GM18502 (cell line): ENCODE results near the gene TDRD5.
"Not testable (repeated sequence)": the region's sequence is repeated elsewhere in the genome, so short reads cannot be mapped to it uniquely, and the experiment has no call there.

Experiments used
- ATAC-seq: cut with Tn5 transposase; IDR thresholded peaks from one replicate; pipeline ENCODE4 v1.9.1; 2021; ENCODE audit warnings: mild to moderate bottlenecking; ENCODE audit not compliant: unreplicated experiment, poor library complexity

Gene TDRD5

GRCh38 chr1:179591253-179591591 is 410 bp upstream of the TDRD5 start:
- no peak for ATAC-seq

GRCh38 chr1:179598631-179599030 is 7.0 kb downstream of the TDRD5 start:
- peak; percentile 44 for ATAC-seq

DNA sequence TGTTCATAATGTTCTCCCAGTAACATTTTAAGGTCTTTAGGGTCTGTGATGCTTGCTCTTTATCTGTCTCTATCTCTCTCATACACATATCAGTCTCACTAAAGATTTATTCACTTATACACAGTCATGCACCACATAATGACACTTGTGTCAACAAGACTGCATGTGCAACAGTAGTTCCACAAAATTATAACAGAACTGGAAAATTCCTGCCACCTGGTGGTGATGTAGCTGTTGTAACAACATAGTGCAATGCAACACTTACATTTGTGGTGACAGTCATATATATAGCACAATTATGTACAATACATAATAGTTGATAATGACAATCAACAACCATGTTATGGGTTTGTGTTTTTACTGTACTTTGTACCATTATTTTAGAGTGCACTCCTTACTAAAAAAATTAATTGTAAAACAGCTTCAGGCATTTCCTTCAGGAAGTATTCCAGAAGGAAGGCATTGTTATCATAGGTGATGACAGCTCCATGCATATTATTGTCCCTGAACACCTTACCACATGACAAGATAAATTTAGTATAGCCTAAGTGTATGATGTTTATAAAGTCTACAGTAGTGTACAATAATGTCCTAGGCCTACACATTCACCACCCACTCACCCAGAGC is 8.1 kb downstream of the TDRD5 start:
- ATAC-seq = no peak

DNA sequence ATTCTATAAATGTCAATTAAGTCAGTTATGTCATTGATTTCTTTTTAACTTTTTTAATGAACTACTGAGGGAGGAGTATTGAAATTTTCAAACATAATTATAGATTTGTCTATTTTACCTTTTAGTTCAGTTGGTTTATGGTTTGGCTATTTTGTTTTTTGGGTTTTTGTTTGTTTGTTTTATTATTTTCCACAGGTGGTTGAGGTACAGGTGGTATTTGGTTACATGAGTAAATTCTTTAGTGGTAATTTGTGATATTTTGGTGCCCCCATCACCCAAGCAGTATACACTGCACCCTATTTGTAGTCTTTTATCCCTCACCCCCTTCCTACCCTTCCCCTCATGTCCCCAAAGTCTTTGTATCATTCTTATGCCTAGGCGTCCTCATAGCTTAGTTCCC is 9.5 kb downstream of the TDRD5 start:
- ATAC-seq = no peak

GRCh38 chr1:179612361-179612760 is 20.7 kb downstream of the TDRD5 start:
- no peak for ATAC-seq

DNA sequence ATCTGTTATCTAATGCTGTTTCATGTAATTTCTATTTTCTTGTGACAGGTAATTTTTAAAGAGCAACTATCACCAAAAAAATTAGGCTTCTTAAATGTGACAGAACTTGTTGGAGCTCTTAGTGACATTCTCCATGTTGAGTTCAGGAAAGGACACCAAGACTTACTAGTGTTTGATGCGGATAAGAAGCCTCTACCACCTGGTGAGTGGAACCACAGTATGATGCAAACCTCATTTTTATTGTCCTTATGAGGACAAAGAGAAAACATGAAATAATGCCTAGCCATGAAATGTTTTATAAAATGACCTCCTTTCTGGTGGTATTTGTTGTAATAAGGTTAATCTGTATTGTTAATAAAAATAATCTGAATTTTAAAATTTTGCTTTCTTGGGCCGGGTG is 39.1 kb downstream of the TDRD5 start:
- no peak for ATAC-seq

DNA sequence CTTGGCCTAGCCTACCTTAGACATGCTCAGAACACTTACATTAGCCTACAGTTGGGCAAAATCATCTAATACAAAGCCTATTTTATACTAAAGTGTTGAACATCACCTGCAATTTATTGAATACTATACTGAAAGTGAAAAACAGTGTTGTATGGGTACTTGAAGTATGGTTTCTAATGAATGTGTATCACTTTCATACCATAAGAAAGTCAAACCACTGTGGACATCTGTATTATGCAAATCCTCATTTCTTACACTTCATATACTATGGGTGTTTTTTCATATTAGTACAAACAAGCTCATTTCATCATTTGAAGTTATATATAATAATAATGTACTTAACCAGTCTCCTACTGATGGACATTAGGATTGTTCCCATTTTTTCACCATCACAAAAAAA is 41.2 kb downstream of the TDRD5 start:
- ATAC-seq = peak; percentile 76

DNA sequence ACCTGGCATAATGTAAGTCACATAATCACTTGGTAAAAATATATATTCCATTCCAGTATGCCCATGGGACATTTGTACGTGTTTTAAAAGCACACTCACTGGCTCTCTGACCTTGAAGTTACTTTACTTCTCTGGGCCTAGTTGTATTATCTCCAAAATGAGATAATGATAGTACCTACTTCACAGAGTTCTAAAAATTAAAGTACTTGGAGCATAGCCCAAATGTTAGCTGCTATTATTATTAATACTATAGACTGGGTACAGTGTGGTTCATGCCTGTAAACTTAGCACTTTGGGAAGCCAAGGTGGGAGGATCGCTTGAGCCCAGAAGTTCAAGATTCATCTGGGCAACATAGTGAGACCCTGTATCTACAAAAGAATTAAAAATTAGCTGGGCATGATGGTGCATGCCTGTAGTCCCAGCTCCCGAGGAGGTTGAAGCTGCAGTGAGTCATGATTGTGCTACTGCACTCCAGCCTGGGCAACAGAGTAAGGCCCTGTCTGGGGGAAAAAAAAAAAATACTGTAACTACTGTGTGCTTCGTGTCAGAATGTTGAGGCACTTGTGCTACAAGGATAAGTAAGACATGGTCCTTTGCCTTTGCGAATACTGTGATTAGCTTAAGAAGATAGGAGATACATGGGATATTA is 45.7 kb downstream of the TDRD5 start:
- ATAC-seq = no peak

- ATAC-seq = no peak
These were observed 69.4 kb downstream of the TDRD5 start for GRCh38 chr1:179661018-179661417.

GRCh38 chr1:179663810-179664209 is 72.2 kb downstream of the TDRD5 start:
- ATAC-seq = no peak

DNA sequence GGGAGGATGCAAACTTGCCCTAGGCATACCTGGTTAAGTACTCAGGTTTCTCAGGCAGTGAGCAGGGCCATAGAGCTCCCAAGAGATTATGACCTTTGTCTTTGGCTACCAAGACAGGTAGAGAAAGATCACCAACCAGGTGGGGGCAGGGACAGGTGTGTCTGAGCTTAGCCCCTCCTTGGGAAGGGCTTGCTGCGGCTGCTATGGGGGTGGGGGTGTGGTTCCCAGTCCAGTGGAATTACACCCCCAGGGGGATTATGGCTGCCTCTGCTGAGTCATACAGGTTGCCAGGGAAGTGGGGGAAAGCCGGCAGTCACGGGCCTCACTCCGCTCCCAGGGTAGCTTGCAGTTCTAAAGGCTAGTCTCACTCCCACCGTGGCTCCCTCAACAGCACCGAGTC is 86.2 kb downstream of the TDRD5 start:
- no peak for ATAC-seq

GRCh38 chr1:179694530-179694929 is 102.9 kb downstream of the TDRD5 start:
- ATAC-seq = not testable (repeated sequence)

DNA sequence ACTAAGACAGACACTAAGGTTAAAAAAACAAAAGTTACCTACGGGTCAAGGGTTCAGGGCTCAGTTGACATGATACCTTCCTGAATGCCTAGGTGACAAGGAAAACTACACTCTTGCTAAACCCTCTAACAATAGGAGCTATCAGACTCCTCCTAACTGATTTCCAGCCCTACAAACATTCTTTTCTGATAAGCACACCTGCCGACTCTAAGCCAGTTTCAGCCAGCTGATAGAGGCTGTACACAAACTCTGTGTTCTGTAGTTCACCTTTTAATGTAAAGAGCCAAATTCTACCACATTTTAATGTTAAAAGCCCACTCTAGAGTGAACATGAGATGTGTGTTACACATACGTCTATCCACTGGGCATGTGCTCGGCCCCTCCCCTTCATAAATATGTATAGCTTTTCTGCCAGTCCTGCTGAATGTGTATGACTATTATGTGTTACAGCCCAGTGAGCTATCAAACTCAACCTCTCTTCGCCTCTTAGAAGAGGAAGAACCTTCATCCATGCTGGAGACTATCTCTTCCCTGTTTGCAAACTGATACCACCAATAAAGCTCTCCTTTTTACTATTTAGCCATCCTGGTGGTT is 111.4 kb downstream of the TDRD5 start:
- no peak for ATAC-seq

DNA sequence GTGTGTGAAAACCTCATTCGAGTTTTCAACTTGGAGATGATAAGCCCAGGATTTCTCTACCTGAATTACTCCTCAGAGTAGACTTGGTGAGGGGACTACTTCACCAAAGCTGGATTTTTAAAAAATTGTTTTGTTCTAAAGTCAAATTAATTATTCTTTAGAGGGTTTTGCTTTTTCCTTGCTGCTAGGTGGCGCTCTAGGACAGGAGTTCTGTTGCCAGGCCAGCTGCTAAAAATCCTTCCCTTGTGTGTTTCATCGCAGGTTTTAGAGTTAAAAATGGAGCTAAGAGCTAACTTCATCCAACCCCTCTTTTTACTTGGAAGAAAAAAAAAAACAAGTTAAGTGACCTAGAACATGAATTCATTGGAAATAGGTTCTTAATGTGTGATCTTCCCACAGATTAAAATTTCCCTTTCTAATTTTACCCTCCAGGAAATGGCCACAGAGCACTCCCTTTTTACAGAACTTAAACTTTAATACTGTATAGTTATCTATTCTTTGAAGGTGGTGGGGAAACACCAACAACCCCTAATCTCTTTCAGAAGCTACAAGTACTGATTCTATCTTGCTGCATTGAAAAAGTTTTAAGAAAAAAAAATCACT is 114.8 kb downstream of the TDRD5 start:
- ATAC-seq = no peak

GRCh38 chr1:179707406-179707805 is 115.8 kb downstream of the TDRD5 start:
- ATAC-seq = no peak

GRCh38 chr1:179708434-179709195 is 117.0 kb downstream of the TDRD5 start:
- no peak for ATAC-seq

- ATAC-seq = peak; percentile 88
These were observed 118.3 kb downstream of the TDRD5 start for GRCh38 chr1:179709841-179710329.

GRCh38 chr1:179714159-179714558 is 122.5 kb downstream of the TDRD5 start:
- no peak for ATAC-seq

DNA sequence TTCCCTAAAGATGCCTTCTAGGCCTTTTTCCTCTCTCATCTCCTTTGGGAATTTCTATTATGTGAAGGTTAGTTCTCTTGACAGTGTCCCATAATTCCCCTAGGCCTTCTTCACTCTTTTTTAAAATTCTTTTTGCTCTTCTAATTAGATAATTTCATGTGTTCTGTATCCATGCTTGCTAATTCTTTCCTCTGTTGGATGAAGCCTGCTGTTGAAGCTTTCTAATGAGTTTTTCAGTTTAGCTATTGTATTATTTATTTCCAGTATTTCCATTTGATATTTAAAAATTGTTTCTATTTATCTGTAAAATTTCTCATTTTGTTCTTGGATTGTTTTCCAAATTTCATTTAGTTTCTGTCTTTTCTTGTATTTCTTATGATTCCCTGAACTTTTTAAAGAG is 123.0 kb downstream of the TDRD5 start:
- ATAC-seq = no peak

DNA sequence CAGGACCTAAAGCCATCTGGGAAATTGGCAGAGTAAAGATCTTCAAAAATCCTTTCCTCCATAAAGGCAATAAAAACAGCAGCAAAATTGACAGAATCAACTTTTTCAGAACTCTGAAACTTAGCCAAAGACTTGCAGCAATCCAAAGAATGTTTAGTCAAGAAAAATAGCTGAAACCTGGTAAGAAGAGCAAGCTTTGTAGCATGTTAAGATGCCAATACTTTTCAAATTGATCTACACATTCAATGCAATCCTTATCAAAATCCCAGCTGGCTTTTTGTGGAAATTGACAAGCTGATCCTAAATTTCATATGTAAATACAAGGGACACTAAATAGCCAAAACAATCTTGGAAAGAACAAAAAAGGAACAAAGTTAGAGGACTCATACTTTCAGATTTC is 127.6 kb downstream of the TDRD5 start:
- ATAC-seq = no peak

DNA sequence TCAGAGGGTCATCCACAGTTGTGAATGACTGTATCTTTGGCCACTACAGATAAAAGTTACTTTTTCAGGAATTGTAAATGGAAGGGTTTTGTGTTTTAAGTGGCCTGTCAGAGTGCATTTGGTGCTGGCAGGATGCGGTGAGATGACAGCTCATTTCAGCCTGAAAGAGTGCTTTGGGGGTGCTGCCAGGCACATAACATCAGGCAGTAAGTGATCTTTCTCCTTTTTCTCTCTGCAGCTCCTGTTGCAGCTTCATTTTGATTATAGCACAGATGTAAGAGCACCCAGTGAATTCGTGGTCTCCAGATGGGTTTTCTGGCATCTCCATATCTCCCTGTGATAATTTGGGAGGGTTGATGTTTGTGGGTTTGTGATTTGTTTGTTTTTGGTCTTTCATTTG is 136.6 kb downstream of the TDRD5 start:
- ATAC-seq = no peak
